ENCODE measurements around the gene CAPN2.

CAPN2 gene

GRCh38 chr1:223708001-223708359, 4.4 kb upstream of the CAPN2 start:
- TF ChIP-seq SPI1 (IDR thresholded peaks at IDR 0.05; ENCODE audit: borderline replicate concordance, low read depth) = no peak
- TF ChIP-seq REST (IDR thresholded peaks at IDR 0.05; ENCODE audit: insufficient replicate concordance, low read depth) = no peak
- TF ChIP-seq CTCF (IDR thresholded peaks at IDR 0.05; ENCODE audit: insufficient read depth, low read length) = no peak
- no peak for TF ChIP-seq GABPA (IDR thresholded peaks at IDR 0.05; ENCODE audit: low read depth)
- no peak for TF ChIP-seq POLR2AphosphoS5 (IDR thresholded peaks at IDR 0.05; ENCODE audit: low read depth)
- Histone ChIP-seq H3K27ac (replicated peaks) (no peak overlapping the region), H3K4me3 (replicated peaks; ENCODE audit: insufficient read depth, low read length) (no peak overlapping the region), H3K27me3 (ENCODE audit: insufficient read depth, poor library complexity, severe bottlenecking) (peaks cover 2% of the 10 kb centered on the region)
- no peak for DNase-seq (ENCODE audit: low read depth in 1 of 2, low spot score in 1 of 2)

DNA sequence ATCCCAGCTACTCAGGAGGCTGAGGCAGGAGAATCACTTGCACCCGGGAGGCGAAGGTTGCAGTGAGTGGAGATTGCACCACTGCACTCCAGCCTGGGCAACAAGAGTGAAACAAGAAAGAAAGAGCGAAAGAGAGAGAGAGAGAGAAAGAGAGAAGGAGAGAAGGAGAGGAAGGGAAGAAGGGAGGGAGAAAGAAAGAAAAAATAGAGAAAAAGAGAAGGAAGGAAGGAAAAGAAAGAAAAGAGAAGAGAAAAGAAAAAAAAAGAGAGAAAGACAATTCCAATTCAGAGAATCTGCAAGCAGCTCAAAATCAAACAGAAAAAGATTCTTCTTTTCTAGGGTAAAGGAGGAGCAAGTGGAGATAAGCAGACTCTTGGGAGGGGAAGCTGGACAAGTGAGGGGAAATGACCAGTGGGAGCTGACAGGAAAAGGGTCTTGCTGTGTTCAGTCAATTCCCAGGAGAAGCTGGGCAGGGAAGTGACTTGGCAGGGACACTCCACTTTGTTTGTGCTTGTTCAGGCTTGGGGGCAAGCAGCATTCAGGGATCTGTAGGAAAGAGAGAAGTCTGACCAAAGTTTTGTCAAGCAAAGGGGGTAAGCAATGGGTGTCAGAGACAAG, 3.6 kb upstream of the CAPN2 start:
- no peak for DNase-seq (ENCODE audit: low read depth in 1 of 2, low spot score in 1 of 2)
- no peak for TF ChIP-seq GABPA (IDR thresholded peaks at IDR 0.05; ENCODE audit: low read depth)
- TF ChIP-seq CTCF (IDR thresholded peaks at IDR 0.05; ENCODE audit: insufficient read depth, low read length) = no peak
- TF ChIP-seq REST (IDR thresholded peaks at IDR 0.05; ENCODE audit: insufficient replicate concordance, low read depth) = no peak
- no peak for TF ChIP-seq SPI1 (IDR thresholded peaks at IDR 0.05; ENCODE audit: borderline replicate concordance, low read depth)
- Histone ChIP-seq H3K4me3 (replicated peaks; ENCODE audit: insufficient read depth, low read length) (no peak overlapping the region), H3K27me3 (ENCODE audit: insufficient read depth, poor library complexity, severe bottlenecking) (peaks cover 5% of the 10 kb centered on the region), H3K27ac (replicated peaks) (no peak overlapping the region)

DNA sequence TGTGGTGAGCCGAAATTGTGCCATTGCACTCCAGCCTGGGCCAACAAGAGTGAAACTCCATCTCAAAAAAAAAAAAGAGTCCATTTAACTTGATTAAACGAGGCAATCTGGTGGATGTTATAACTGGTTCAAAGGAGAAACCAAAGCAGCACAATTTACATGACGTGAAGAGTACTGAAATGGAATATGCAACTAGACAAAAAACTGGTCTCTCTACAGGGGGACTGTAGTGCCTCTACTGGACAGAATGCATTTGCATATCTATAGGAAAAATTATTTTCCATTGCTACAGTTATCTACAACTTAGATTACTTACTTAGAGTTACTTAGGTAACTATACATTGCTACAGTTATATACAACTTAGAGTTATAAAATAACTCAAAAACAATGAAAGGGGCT, 2.7 kb upstream of the CAPN2 start:
- no peak for DNase-seq (ENCODE audit: low read depth in 1 of 2, low spot score in 1 of 2)
- Histone ChIP-seq H3K27me3 (ENCODE audit: insufficient read depth, poor library complexity, severe bottlenecking) (peaks cover 5% of the 10 kb centered on the region), H3K27ac (replicated peaks) (no peak overlapping the region), H3K4me3 (replicated peaks; ENCODE audit: insufficient read depth, low read length) (no peak overlapping the region)
- TF ChIP-seq SPI1 (IDR thresholded peaks at IDR 0.05; ENCODE audit: borderline replicate concordance, low read depth) = no peak
- TF ChIP-seq REST (IDR thresholded peaks at IDR 0.05; ENCODE audit: insufficient replicate concordance, low read depth) = no peak
- no peak for TF ChIP-seq CTCF (IDR thresholded peaks at IDR 0.05; ENCODE audit: insufficient read depth, low read length)
- TF ChIP-seq POLR2AphosphoS5 (IDR thresholded peaks at IDR 0.05; ENCODE audit: low read depth) = no peak
- no peak for TF ChIP-seq GABPA (IDR thresholded peaks at IDR 0.05; ENCODE audit: low read depth)
